Hepatocyte (in vitro differentiated cells): ENCODE data around the gene SLC17A9.

Experiments
- CTCF ChIP-seq: fragments of 200-600 bp; sonication (generic); IDR thresholded peaks from 2 replicates; pipeline ENCODE4 v1.5.1; 2016; ENCODE audit warnings: antibody characterized with exemption, mild to moderate bottlenecking; ENCODE audit not compliant: poor library complexity
- EZH2 ChIP-seq: fragments of 200-600 bp; sonication (generic); IDR thresholded peaks from 2 replicates; pipeline ENCODE4 v1.6.1; 2016; ENCODE audit warnings: antibody characterized with exemption, mild to moderate bottlenecking, borderline replicate concordance

- TF ChIP-seq CTCF = no peak
- no peak for TF ChIP-seq EZH2
Observed at GRCh38 chr20:62914436-62914835, 38.1 kb upstream of the SLC17A9 start.
